Spleen (tissue), 11 donors: ENCODE data around the gene COL19A1. TPM values are rescaled to one million over a fixed set of nuclear protein-coding genes. Genes with fewer than 3 reads are reported as not detected.

Experiments
- DNase-seq: peaks from one replicate; pipeline ENCODE4 v3.0.0-alpha.2; 2020
- H3K27ac ChIP-seq, 8 donors: fragments of 200-600 bp; sonication (generic) in 7 of 8; 1 replicate in 4 of 8; 2 replicates in 4 of 8; pipeline versions ENCODE4 v1.5.0 to v1.8.0; 2016 to 2021; ENCODE audit warnings: inconsistent platforms in 4 of 8, mild to moderate bottlenecking in 4 of 8, moderate library complexity in 1 of 8
- H3K27me3 ChIP-seq, 7 donors: fragments of 200-600 bp; sonication (generic) in 6 of 7; replicated peaks in 1 of 7; 1 replicate in 4 of 7; 2 replicates in 3 of 7; pipeline versions ENCODE4 v1.5.0 to v1.8.0; 2016 to 2021; ENCODE audit warnings: inconsistent platforms in 3 of 7, mild to moderate bottlenecking in 1 of 7
- H3K36me3 ChIP-seq, 6 donors: fragments of 200-600 bp; sonication (generic) in 5 of 6; 1 replicate in 4 of 6; 2 replicates in 2 of 6; pipeline versions ENCODE4 v1.5.0 to v1.8.0; 2016 to 2021; ENCODE audit warnings: inconsistent platforms in 2 of 6
- H3K4me1 ChIP-seq, 6 donors: fragments of 200-600 bp; sonication (generic) in 5 of 6; 1 replicate in 3 of 6; 2 replicates in 3 of 6; pipeline versions ENCODE4 v1.5.0 to v1.8.0; 2016 to 2021; ENCODE audit warnings: inconsistent platforms in 3 of 6
- H3K4me3 ChIP-seq, 8 donors: fragments of 200-600 bp; sonication (generic) in 7 of 8; 1 replicate in 4 of 8; 2 replicates in 4 of 8; pipeline versions ENCODE4 v1.5.0 to v1.8.0; 2016 to 2021; ENCODE audit warnings: inconsistent platforms in 4 of 8, mild to moderate bottlenecking in 4 of 8, moderate library complexity in 2 of 8
- H3K9me3 ChIP-seq, 8 donors: fragments of 200-600 bp; sonication (generic) in 7 of 8; 1 replicate in 4 of 8; 2 replicates in 4 of 8; pipeline versions ENCODE4 v1.5.0 to v1.8.0; 2016 to 2021; ENCODE audit warnings: inconsistent platforms in 4 of 8
- CTCF ChIP-seq, 11 experiments: fragments of 200-600 bp in 7 of 11; fragments of 450-650 bp in 4 of 11; sonication (generic) in 4 of 11; IDR thresholded peaks in 8 of 11; conservative IDR thresholded peaks in 3 of 11; 1 replicate in 7 of 11; 2 replicates in 4 of 11; pipeline versions ENCODE4 v1.4.0 to v1.8.0; 2016 to 2021; ENCODE audit warnings: antibody characterized with exemption in 11 of 11, inconsistent platforms in 4 of 11, mild to moderate bottlenecking in 1 of 11
- POLR2A ChIP-seq, 3 donors: fragments of 450-650 bp; IDR thresholded peaks; one replicate each; pipeline ENCODE4 v1.5.1; 2017; ENCODE audit warnings: antibody characterized with exemption in 3 of 3, mild to moderate bottlenecking in 1 of 3
- POLR2AphosphoS5 ChIP-seq, 3 donors: sonication (generic); formaldehyde crosslinking; IDR thresholded peaks; one replicate each; pipeline ENCODE4 v1.5.1; 2017; ENCODE audit warnings: antibody characterized with exemption in 3 of 3
- WGBS, 5 donors: extraction: QIAGEN DNeasy Blood & Tissue Kit in 3 of 5; methylation state at CpG; one replicate each; pipeline versions ENCODE4 v1.1.5 to v1.1.7; 2013 to 2018; 5-methylcytosine and 5-hydroxymethylcytosine counted together
- intact Hi-C: fragments of 100-400 bp; cut with DNase I; formaldehyde crosslinking; loops from one replicate; pipeline ENCODE4 v1.15.0; 2023; ENCODE audit warnings: low total_unique reads
- polyA plus RNA-seq, 3 donors: library from polyadenylated mRNA; stranded (reverse); fragments of 200-250 nt; gene quantifications; one replicate each; pipeline ENCODE4 v1.2.1, GENCODE V29; 2013
- total RNA-seq, 7 donors: library from RNA; depleted of rRNA in 3 of 7; stranded (reverse); fragments of >200 nt in 3 of 7; fragmentation: NEBNext Ultra II Directional in 4 of 7; extraction: Animal tissue kit (Norgen Biotek cat#: 25700) in 4 of 7; gene quantifications; one replicate each; pipeline versions ENCODE4 v1.1.0 to v1.2.1, GENCODE V29; 2016 to 2021
- donor health status: healthy with polysubstance abuse.
- donor health status: DM: no; HTN: no; CAD: no; lungs with moderate emphysema.
- donor health status: DM: no; HTN: no; CAD: no.
- donor health status: Bipolar disorder and iron deficiency.
- donor health status: healthy.
- donor health status: DM: no; HTN: no; CAD: no.
- donor health status: DM: yes; HTN: yes; CAD: no.

Gene COL19A1
- total and polyA plus RNA-seq, 10 donors, result 0.48 to 14.5 (median 10.2) TPM

- no peak overlapping the region for H3K4me3 ChIP-seq
- no peak overlapping the region for H3K27ac ChIP-seq
- H3K9me3 ChIP-seq, result no peaks in the 10 kb centered on the region
- DNase-seq, result no peak
- H3K36me3 ChIP-seq, result no peaks in the 10 kb centered on the region
- 39 to 77% (median 43%) methylated on average over 2 of the region's 2 CpGs for WGBS, 5 donors
- intact Hi-C loops, result no loop called here
- no peak for TF ChIP-seq POLR2AphosphoS5 (IDR thresholded peaks at IDR 0.05)
- no peak for TF ChIP-seq POLR2A (IDR thresholded peaks at IDR 0.05)
- no peak for TF ChIP-seq CTCF (IDR thresholded peaks at IDR 0.05 in 8 of 11, conservative IDR thresholded peaks at IDR 0.05 in 3 of 11)
- H3K27me3 ChIP-seq, result no peaks in the 10 kb centered on the region
- no peaks in the 10 kb centered on the region for H3K4me1 ChIP-seq
Measured at GRCh38 chr6:69827276-69827893, 39.0 kb upstream of the COL19A1 start.

GRCh38 chr6:69832558-69832957, 33.8 kb upstream of the COL19A1 start:
- Histone ChIP-seq H3K4me1 (peaks cover 0 to 10% (median 3%) of the 10 kb centered on the region in 6 donors), H3K9me3 (no peaks in the 10 kb centered on the region), H3K27ac (no peak overlapping the region), H3K36me3 (no peaks in the 10 kb centered on the region), H3K27me3 (no peaks in the 10 kb centered on the region), H3K4me3 (no peak overlapping the region)
- intact Hi-C loops, result no loop called here
- no peak for TF ChIP-seq POLR2A (IDR thresholded peaks at IDR 0.05)
- no peak for TF ChIP-seq CTCF (IDR thresholded peaks at IDR 0.05 in 8 of 11, conservative IDR thresholded peaks at IDR 0.05 in 3 of 11)
- no peak for TF ChIP-seq POLR2AphosphoS5 (IDR thresholded peaks at IDR 0.05)
- no peak for DNase-seq

- intact Hi-C loops, result loop anchor here (5.0 kb wide), 1 partner anchor 272 kb away; no protein-coding TSS in a partner anchor
- 7 to 10% (median 9%) methylated on average over 5 of the region's 5 CpGs for WGBS, 5 donors
- no peak overlapping the region for H3K27ac ChIP-seq
- H3K27me3 ChIP-seq, result no peaks in the 10 kb centered on the region
- no peaks in the 10 kb centered on the region for H3K36me3 ChIP-seq
- H3K4me3 ChIP-seq, result no peak overlapping the region
- DNase-seq, result no peak
- H3K9me3 ChIP-seq, result no peaks in the 10 kb centered on the region
- no peak for TF ChIP-seq POLR2A (IDR thresholded peaks at IDR 0.05)
- peak; percentile 43 to 83 (median 77) for TF ChIP-seq CTCF (IDR thresholded peaks at IDR 0.05 in 8 of 11, conservative IDR thresholded peaks at IDR 0.05 in 3 of 11)
- H3K4me1 ChIP-seq, result peaks cover 0 to 10% (median 3%) of the 10 kb centered on the region in 6 donors
Measured at GRCh38 chr6:69835414-69836179, 30.8 kb upstream of the COL19A1 start.

GRCh38 chr6:69841862-69842261, 24.5 kb upstream of the COL19A1 start:
- peaks cover 0 to 4% (median 0%) of the 10 kb centered on the region in 7 donors for H3K27me3 ChIP-seq
- H3K4me3 ChIP-seq, result no peak overlapping the region
- no peaks in the 10 kb centered on the region for H3K9me3 ChIP-seq
- no peak for TF ChIP-seq POLR2AphosphoS5 (IDR thresholded peaks at IDR 0.05)
- no peak for TF ChIP-seq CTCF (IDR thresholded peaks at IDR 0.05 in 8 of 11, conservative IDR thresholded peaks at IDR 0.05 in 3 of 11)
- TF ChIP-seq POLR2A (IDR thresholded peaks at IDR 0.05), result no peak
- DNase-seq, result no peak
- intact Hi-C loops, result no loop called here
- no peak overlapping the region for H3K27ac ChIP-seq
- WGBS, 5 donors, result 61 to 79% (median 68%) methylated on average over 1 of the region's 1 CpG
- H3K4me1 ChIP-seq, result no peaks in the 10 kb centered on the region
- no peaks in the 10 kb centered on the region for H3K36me3 ChIP-seq
